Stimulated activated CD8-positive, alpha-beta memory T cell treated with anti-CD3 and anti-CD28 coated beads, Interleukin-7, amount 100 ng/mL, for 4 hours (primary cell): ENCODE results near the gene PCP2.

Experiments
- DNase-seq, 2 donors: peaks; one replicate each; pipeline ENCODE4 v3.0.0-alpha.2; 2020; ENCODE audit warnings: low read depth in 2 of 2

PCP2 gene

GRCh38 chr19:7596211-7596937, 37.1 kb downstream of the PCP2 start:
- DNase-seq = no peak

GRCh38 chr19:7595466-7596133, 37.9 kb downstream of the PCP2 start, which contains the start of gene CAMSAP3:
TSS of gene CAMSAP3 (plus strand) at chr19:7595863. CDS start at chr19:7596003, 140 bp downstream.
- DNase-seq = peak in 1 of 2 donors; percentile 29

- no peak for DNase-seq
Observed at GRCh38 chr19:7590256-7590655, 43.3 kb downstream of the PCP2 start.

- no peak for DNase-seq
Observed at GRCh38 chr19:7589822-7590221, 43.7 kb downstream of the PCP2 start.

GRCh38 chr19:7582446-7582845, 51.1 kb downstream of the PCP2 start:
- no peak for DNase-seq
